HEK293 (cell line): ENCODE results near the gene FCHO1.
A peak's percentile ranks its signal among the peaks of the same experiment; 100 is the strongest.

Experiments used
- ATF2 ChIP-seq: fragments of 450-650 bp; formaldehyde crosslinking; IDR thresholded peaks from 2 replicates; pipeline ENCODE4 v1.5.1; 2016; ENCODE audit warnings: missing biosample characterization, missing genetic modification characterization, low read depth
- GLI2 ChIP-seq: fragments of 450-650 bp; formaldehyde crosslinking; IDR thresholded peaks from 2 replicates; pipeline ENCODE4; 2017; ENCODE audit warnings: missing biosample characterization, missing genetic modification characterization, low read depth, borderline replicate concordance
- GLI4 ChIP-seq: fragments of 450-650 bp; formaldehyde crosslinking; IDR thresholded peaks from 2 replicates; pipeline ENCODE4 v1.5.1; 2016; ENCODE audit warnings: missing biosample characterization, missing genetic modification characterization
- KLF1 ChIP-seq: fragments of 450-650 bp; formaldehyde crosslinking; IDR thresholded peaks from 2 replicates; pipeline ENCODE4 v1.5.1; 2016; ENCODE audit warnings: missing biosample characterization, missing genetic modification characterization
- KLF9 ChIP-seq: fragments of 450-650 bp; formaldehyde crosslinking; IDR thresholded peaks from 2 replicates; pipeline ENCODE4 v1.5.1; 2016; ENCODE audit warnings: missing biosample characterization, missing genetic modification characterization, low read depth
- PRDM2 ChIP-seq: fragments of 450-650 bp; formaldehyde crosslinking; IDR thresholded peaks from 2 replicates; pipeline ENCODE4 v1.5.1; 2016; ENCODE audit warnings: missing biosample characterization, missing genetic modification characterization, borderline replicate concordance
- REPIN1 ChIP-seq: fragments of 450-650 bp; formaldehyde crosslinking; IDR thresholded peaks from 2 replicates; pipeline ENCODE4 v1.5.1; 2017; ENCODE audit warnings: missing biosample characterization, missing genetic modification characterization, low read depth
- SP2 ChIP-seq: fragments of 450-650 bp; formaldehyde crosslinking; IDR thresholded peaks from 2 replicates; pipeline ENCODE4 v1.5.1; 2016; ENCODE audit warnings: missing biosample characterization, missing genetic modification characterization
- ZIC2 ChIP-seq: fragments of 450-650 bp; formaldehyde crosslinking; IDR thresholded peaks from 2 replicates; pipeline ENCODE4 v1.5.1; 2016; ENCODE audit warnings: missing biosample characterization, missing genetic modification characterization
- ZNF148 ChIP-seq: fragments of 450-650 bp; formaldehyde crosslinking; IDR thresholded peaks from 2 replicates; pipeline ENCODE4 v1.5.0; 2017; ENCODE audit warnings: missing biosample characterization, missing genetic modification characterization, borderline replicate concordance
- ZNF324 ChIP-seq: fragments of 450-650 bp; formaldehyde crosslinking; IDR thresholded peaks from 2 replicates; pipeline ENCODE4 v1.5.1; 2016; ENCODE audit warnings: missing biosample characterization, missing genetic modification characterization
- ZNF354C ChIP-seq: fragments of 450-650 bp; formaldehyde crosslinking; IDR thresholded peaks from 2 replicates; pipeline ENCODE4 v1.5.1; 2016; ENCODE audit warnings: missing biosample characterization, missing genetic modification characterization, low read depth, borderline replicate concordance
- ZNF423 ChIP-seq: fragments of 450-650 bp; formaldehyde crosslinking; IDR thresholded peaks from 2 replicates; pipeline ENCODE4 v1.5.1; 2016; ENCODE audit warnings: missing biosample characterization, missing genetic modification characterization
- ZNF521 ChIP-seq: fragments of 450-650 bp; formaldehyde crosslinking; IDR thresholded peaks from 2 replicates; pipeline ENCODE4 v1.5.1; 2017; ENCODE audit warnings: missing biosample characterization, mild to moderate bottlenecking, missing genetic modification characterization
- ZNF596 ChIP-seq: fragments of 450-650 bp; IDR thresholded peaks from 2 replicates; pipeline ENCODE4 v1.5.0; 2018; ENCODE audit warnings: missing biosample characterization, mild to moderate bottlenecking, missing genetic modification characterization, moderate library complexity
- ZNF623 ChIP-seq: fragments of 450-650 bp; formaldehyde crosslinking; IDR thresholded peaks from 2 replicates; pipeline ENCODE4 v1.5.1; 2016; ENCODE audit warnings: missing biosample characterization, missing genetic modification characterization
- ZNF837 ChIP-seq: fragments of 450-650 bp; formaldehyde crosslinking; IDR thresholded peaks from 2 replicates; pipeline ENCODE4 v1.5.1; 2016; ENCODE audit warnings: missing biosample characterization, missing genetic modification characterization
- TF ChIP-seq, protein P1 (sequence below): fragments of 450-650 bp; formaldehyde crosslinking; IDR thresholded peaks from 2 replicates; pipeline ENCODE4 v1.5.1; 2017; ENCODE audit warnings: missing biosample characterization, missing genetic modification characterization
- TF ChIP-seq, protein P2 (sequence below): fragments of 450-650 bp; formaldehyde crosslinking; IDR thresholded peaks from 2 replicates; pipeline ENCODE4 v1.5.1; 2016; ENCODE audit warnings: missing biosample characterization, missing genetic modification characterization, borderline replicate concordance
- TF ChIP-seq, protein P3 (sequence below): fragments of 450-650 bp; formaldehyde crosslinking; IDR thresholded peaks from 2 replicates; pipeline ENCODE4 v1.5.1; 2016; ENCODE audit warnings: missing biosample characterization, missing genetic modification characterization
- TF ChIP-seq, protein P4 (sequence below): fragments of 450-650 bp; formaldehyde crosslinking; IDR thresholded peaks from 2 replicates; pipeline ENCODE4 v1.5.1; 2016; ENCODE audit warnings: missing biosample characterization, missing genetic modification characterization

FCHO1 gene

GRCh38 chr19:17778968-17779929, 28.0 kb downstream of the FCHO1 start (continued):
- no peak for TF ChIP-seq ZNF596 (tag by site-specific recombination)
- TF ChIP-seq ZIC2 (tag by site-specific recombination), result no peak
- peak; percentile 67 for TF ChIP-seq SP2 (tag by site-specific recombination)
- TF ChIP-seq, protein P1, sequence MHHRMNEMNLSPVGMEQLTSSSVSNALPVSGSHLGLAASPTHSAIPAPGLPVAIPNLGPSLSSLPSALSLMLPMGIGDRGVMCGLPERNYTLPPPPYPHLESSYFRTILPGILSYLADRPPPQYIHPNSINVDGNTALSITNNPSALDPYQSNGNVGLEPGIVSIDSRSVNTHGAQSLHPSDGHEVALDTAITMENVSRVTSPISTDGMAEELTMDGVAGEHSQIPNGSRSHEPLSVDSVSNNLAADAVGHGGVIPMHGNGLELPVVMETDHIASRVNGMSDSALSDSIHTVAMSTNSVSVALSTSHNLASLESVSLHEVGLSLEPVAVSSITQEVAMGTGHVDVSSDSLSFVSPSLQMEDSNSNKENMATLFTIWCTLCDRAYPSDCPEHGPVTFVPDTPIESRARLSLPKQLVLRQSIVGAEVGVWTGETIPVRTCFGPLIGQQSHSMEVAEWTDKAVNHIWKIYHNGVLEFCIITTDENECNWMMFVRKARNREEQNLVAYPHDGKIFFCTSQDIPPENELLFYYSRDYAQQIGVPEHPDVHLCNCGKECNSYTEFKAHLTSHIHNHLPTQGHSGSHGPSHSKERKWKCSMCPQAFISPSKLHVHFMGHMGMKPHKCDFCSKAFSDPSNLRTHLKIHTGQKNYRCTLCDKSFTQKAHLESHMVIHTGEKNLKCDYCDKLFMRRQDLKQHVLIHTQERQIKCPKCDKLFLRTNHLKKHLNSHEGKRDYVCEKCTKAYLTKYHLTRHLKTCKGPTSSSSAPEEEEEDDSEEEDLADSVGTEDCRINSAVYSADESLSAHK (tag by site-specific recombination), result no peak
- TF ChIP-seq ZNF423, result no peak
- TF ChIP-seq, protein P2, sequence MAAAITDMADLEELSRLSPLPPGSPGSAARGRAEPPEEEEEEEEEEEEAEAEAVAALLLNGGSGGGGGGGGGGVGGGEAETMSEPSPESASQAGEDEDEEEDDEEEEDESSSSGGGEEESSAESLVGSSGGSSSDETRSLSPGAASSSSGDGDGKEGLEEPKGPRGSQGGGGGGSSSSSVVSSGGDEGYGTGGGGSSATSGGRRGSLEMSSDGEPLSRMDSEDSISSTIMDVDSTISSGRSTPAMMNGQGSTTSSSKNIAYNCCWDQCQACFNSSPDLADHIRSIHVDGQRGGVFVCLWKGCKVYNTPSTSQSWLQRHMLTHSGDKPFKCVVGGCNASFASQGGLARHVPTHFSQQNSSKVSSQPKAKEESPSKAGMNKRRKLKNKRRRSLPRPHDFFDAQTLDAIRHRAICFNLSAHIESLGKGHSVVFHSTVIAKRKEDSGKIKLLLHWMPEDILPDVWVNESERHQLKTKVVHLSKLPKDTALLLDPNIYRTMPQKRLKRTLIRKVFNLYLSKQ (tag by site-specific recombination), result no peak
- TF ChIP-seq, protein P3, sequence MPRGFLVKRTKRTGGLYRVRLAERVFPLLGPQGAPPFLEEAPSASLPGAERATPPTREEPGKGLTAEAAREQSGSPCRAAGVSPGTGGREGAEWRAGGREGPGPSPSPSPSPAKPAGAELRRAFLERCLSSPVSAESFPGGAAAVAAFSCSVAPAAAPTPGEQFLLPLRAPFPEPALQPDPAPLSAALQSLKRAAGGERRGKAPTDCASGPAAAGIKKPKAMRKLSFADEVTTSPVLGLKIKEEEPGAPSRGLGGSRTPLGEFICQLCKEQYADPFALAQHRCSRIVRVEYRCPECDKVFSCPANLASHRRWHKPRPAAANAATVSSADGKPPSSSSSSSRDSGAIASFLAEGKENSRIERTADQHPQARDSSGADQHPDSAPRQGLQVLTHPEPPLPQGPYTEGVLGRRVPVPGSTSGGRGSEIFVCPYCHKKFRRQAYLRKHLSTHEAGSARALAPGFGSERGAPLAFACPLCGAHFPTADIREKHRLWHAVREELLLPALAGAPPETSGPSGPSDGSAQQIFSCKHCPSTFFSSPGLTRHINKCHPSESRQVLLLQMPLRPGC (tag by site-specific recombination), result no peak
- peak; percentile 80 for TF ChIP-seq ATF2 (tag by site-specific recombination)
- no peak for TF ChIP-seq ZNF324 (tag by site-specific recombination)
- TF ChIP-seq GLI2 (tag by site-specific recombination), result no peak
- TF ChIP-seq ZNF148 (tag by site-specific recombination), result no peak
- TF ChIP-seq ZNF521 (tag by site-specific recombination), result no peak
- peak; percentile 98 for TF ChIP-seq ZNF623 (tag by site-specific recombination)
- no peak for TF ChIP-seq ZNF837 (tag by site-specific recombination)
- peak; percentile 30; the same call in 1 of the 2 replicates for TF ChIP-seq KLF1 (tag by site-specific recombination)
- TF ChIP-seq GLI4 (tag by site-specific recombination), result no peak
- no peak for TF ChIP-seq KLF9 (tag by site-specific recombination)
- TF ChIP-seq PRDM2 (tag by site-specific recombination), result no peak
- TF ChIP-seq ZNF354C (tag by site-specific recombination), result no peak
- TF ChIP-seq, protein P4, sequence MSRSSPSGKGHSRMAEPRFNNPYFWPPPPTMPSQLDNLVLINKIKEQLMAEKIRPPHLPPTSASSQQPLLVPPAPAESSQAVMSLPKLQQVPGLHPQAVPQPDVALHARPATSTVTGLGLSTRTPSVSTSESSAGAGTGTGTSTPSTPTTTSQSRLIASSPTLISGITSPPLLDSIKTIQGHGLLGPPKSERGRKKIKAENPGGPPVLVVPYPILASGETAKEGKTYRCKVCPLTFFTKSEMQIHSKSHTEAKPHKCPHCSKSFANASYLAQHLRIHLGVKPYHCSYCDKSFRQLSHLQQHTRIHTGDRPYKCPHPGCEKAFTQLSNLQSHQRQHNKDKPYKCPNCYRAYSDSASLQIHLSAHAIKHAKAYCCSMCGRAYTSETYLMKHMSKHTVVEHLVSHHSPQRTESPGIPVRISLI (tag by site-specific recombination), result no peak
- TF ChIP-seq REPIN1 (tag by site-specific recombination), result no peak
